DOHH2 (cell line): ENCODE results near the gene LCN15.

Experiments used
- CTCF ChIP-seq: fragments of 200-600 bp; sonication (generic); IDR thresholded peaks from one replicate; pipeline ENCODE4 v1.5.1; 2014; ENCODE audit warnings: antibody characterized with exemption, mild to moderate bottlenecking, low read depth, low read length; ENCODE audit not compliant: poor library complexity, severe bottlenecking
- EZH2phosphoT487 ChIP-seq: fragments of 200-600 bp; sonication (generic); IDR thresholded peaks from 2 replicates; pipeline ENCODE4 v1.6.1; 2017; ENCODE audit warnings: borderline replicate concordance, mild to moderate bottlenecking, antibody characterized with exemption, low read length, moderate library complexity, mixed read lengths

GRCh38 chr9:136787690-136788400, 23.5 kb upstream of the LCN15 start:
- TF ChIP-seq CTCF, result peak; percentile 81
- no peak for TF ChIP-seq EZH2phosphoT487
